Spinal cord (tissue), 10 donors: ENCODE measurements around the gene SCAP. TPM values are rescaled to one million over a fixed set of nuclear protein-coding genes. Genes with fewer than 3 reads are reported as not detected.

ENCODE experiments used
- DNase-seq, 6 donors: peaks; one replicate each; pipeline versions ENCODE4 v3.0.0 to v3.0.0-alpha.2; 2013 to 2015; ENCODE audit warnings: low spot score in 6 of 6, low read depth in 4 of 6
- H3K27ac ChIP-seq: one replicate; pipeline ENCODE4 v1.5.1; 2013; ENCODE audit warnings: low read depth, low read length, control low read depth
- H3K27me3 ChIP-seq: one replicate; pipeline ENCODE4 v1.6.1; 2013; ENCODE audit warnings: low read length; ENCODE audit not compliant: control insufficient read depth, insufficient read depth
- H3K36me3 ChIP-seq: one replicate; pipeline ENCODE4 v1.6.1; 2013; ENCODE audit warnings: low read length; ENCODE audit not compliant: control insufficient read depth, insufficient read depth
- H3K4me1 ChIP-seq: one replicate; pipeline ENCODE4 v1.6.1; 2013; ENCODE audit warnings: low read length; ENCODE audit not compliant: control insufficient read depth, insufficient read depth
- H3K4me3 ChIP-seq: one replicate; pipeline ENCODE4 v1.5.1; 2013; ENCODE audit warnings: low read depth, low read length, control low read depth
- H3K9me3 ChIP-seq: one replicate; pipeline ENCODE4 v1.6.1; 2013; ENCODE audit warnings: low read length; ENCODE audit not compliant: control insufficient read depth, insufficient read depth
- WGBS: methylation state at CpG from one replicate; pipeline ENCODE4 v1.1.5; 2013; ENCODE audit warnings: missing lambda C conversion rate; ENCODE audit not compliant: insufficient coverage; 5-methylcytosine and 5-hydroxymethylcytosine counted together
- long read RNA-seq, 4 donors: transcript quantifications; one replicate each; lab custom pipeline, GENCODE V29; 2026
- polyA plus RNA-seq, 2 donors: library from polyadenylated mRNA; unstranded; fragments of 120-200 nt; gene quantifications; one replicate each; pipeline ENCODE4 v1.2.1, GENCODE V29; 2013; ENCODE audit not compliant: insufficient read length in 2 of 2
- total RNA-seq, 2 donors: library from RNA; depleted of rRNA in 1 of 2; stranded (reverse); fragments of 120-200 nt in 1 of 2; fragments of >200 nt in 1 of 2; gene quantifications; one replicate each; pipeline versions ENCODE4 v1.2.3 to v1.2.4, GENCODE V29; 2013 to 2014
- donor health status: healthy.

SCAP gene
- total RNA-seq (10 to 100 TPM; 63.9 to 89.7 TPM), polyA plus RNA-seq (10 to 100 TPM; 97.1 to 99.5 TPM)
- long read RNA-seq, donor 1, partial matches to known transcripts: 9 of 11 reads
- long read RNA-seq, donor 1, other reads (novel, unspliced or antisense): 0 of 11 reads
- long read RNA-seq, donor 2, partial matches to known transcripts: 0 of 1 reads
- long read RNA-seq, donor 2, other reads (novel, unspliced or antisense): 0 of 1 reads
- long read RNA-seq, donor 3: 0 reads
- long read RNA-seq, donor 4, partial matches to known transcripts: 0 of 3 reads
- long read RNA-seq, donor 4, other reads (novel, unspliced or antisense): 0 of 3 reads

DNA sequence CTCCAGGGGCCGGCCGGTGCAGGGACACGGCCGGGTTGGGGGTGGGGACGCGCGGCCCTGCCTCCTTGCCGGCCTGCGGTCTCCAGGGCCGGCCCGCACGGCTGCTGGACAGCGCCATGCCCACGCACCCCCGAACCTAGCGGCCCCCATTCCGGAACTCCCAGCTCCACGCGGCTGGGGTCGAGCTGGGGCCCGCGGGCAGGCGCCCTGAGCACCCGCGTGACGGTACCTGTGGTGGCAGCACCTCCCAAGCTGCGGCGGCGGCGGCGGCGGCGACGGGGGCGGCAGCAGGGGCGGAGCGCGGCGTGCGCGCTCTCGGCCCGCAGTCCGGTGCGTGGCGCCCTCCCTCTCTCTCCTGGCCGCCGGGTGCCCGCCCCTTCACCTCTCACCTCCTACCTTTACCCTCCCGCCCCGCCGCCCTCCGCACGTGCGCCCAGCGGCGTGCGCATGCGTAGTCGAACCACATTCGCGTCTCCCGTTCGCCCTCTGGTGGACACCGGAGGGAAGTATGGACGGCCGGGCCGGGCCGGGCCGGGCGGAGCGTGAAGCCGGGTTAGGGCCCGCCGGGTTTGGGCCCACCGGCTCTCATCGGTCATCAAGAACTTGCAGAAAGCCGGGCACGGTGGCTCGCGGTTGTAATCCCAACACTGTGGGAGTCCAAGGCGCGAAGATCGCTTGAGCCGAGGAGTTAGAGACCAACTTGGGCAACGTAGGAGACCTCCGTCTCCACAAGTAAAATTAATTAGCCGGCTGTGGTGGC lies at the start of gene SCAP:
Gene SCAP, minus strand, starts transcription at position 372 of the 760 bp plus-strand sequence. CDS start 32,948 bp downstream, outside the sequence.
- peaks cover 22% of the 10 kb centered on the region for H3K4me1 ChIP-seq
- no peaks in the 10 kb centered on the region for H3K36me3 ChIP-seq
- no peaks in the 10 kb centered on the region for H3K9me3 ChIP-seq
- peak within 1 kb of the TSS; percentile 81 for H3K4me3 ChIP-seq
- DNase-seq: peak; percentile 68 to 96 (median 78)
- WGBS: 2% methylated on average over 88 of the region's 88 CpGs
- no peaks in the 10 kb centered on the region for H3K27me3 ChIP-seq
- H3K27ac ChIP-seq: peak within 1 kb of the TSS; percentile 72

GRCh38 chr3:47523310-47524073 lies 47.8 kb upstream of the SCAP start:
- Histone ChIP-seq H3K9me3 (no peaks in the 10 kb centered on the region), H3K4me3 (no peak overlapping the region), H3K27me3 (no peaks in the 10 kb centered on the region), H3K27ac (no peak overlapping the region), H3K4me1 (peaks cover 6% of the 10 kb centered on the region), H3K36me3 (no peaks in the 10 kb centered on the region)
- whole genome bisulfite sequencing: 78% methylated on average over 4 of the region's 4 CpGs
- no peak for DNase-seq

- H3K4me1 ChIP-seq: peaks cover 6% of the 10 kb centered on the region
- H3K27me3 ChIP-seq: no peaks in the 10 kb centered on the region
- H3K27ac ChIP-seq: no peak overlapping the region
- DNase-seq: peak in 5 of 6 donors; percentile 71 to 97 (median 78)
- H3K9me3 ChIP-seq: no peaks in the 10 kb centered on the region
- 39% methylated on average over 15 of the region's 15 CpGs for WGBS
- no peak overlapping the region for H3K4me3 ChIP-seq
- H3K36me3 ChIP-seq: no peaks in the 10 kb centered on the region
Observed at GRCh38 chr3:47522082-47522987, 46.6 kb upstream of the SCAP start.

DNA sequence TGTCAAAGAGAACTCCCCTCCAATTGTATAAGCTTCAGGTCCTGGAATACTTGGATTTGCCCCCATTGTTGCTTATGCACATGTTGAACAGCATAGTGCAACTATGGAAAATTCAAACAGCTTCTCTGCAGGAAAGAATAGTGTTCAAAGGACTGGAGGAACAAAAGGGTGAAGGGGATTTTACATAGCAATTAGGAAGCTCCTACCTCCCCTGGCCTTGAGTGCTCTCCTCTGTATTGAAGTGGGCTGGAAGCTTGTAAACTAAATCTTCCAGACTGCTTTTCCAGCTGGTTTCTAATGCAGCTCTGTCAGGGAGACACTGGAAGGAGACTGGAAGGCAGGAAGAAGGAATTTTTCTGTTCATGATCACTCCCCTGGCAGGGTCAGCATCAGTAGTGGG lies 45.0 kb upstream of the SCAP start:
- no peak overlapping the region for H3K4me3 ChIP-seq
- no peaks in the 10 kb centered on the region for H3K27me3 ChIP-seq
- H3K4me1 ChIP-seq: peaks cover 6% of the 10 kb centered on the region
- no peaks in the 10 kb centered on the region for H3K9me3 ChIP-seq
- H3K36me3 ChIP-seq: no peaks in the 10 kb centered on the region
- no peak for DNase-seq
- no peak overlapping the region for H3K27ac ChIP-seq

GRCh38 chr3:47517937-47518336 lies 42.2 kb upstream of the SCAP start:
- Histone ChIP-seq H3K36me3 (no peaks in the 10 kb centered on the region), H3K4me1 (peaks cover 16% of the 10 kb centered on the region), H3K9me3 (no peaks in the 10 kb centered on the region), H3K27me3 (no peaks in the 10 kb centered on the region), H3K4me3 (no peak overlapping the region), H3K27ac (no peak overlapping the region)
- no peak for DNase-seq
- no CpG with 5 or more reads among the region's 2 CpGs for WGBS

- WGBS: 20% methylated on average over 1 of the region's 5 CpGs
- Histone ChIP-seq H3K27ac (no peak overlapping the region), H3K27me3 (no peaks in the 10 kb centered on the region), H3K36me3 (peaks cover under 1% of the 10 kb centered on the region), H3K9me3 (no peaks in the 10 kb centered on the region), H3K4me3 (no peak overlapping the region), H3K4me1 (peaks cover 17% of the 10 kb centered on the region)
- peak in 1 of 6 donors; percentile 26 for DNase-seq
Observed at GRCh38 chr3:47515864-47516319, 40.2 kb upstream of the SCAP start.

DNA sequence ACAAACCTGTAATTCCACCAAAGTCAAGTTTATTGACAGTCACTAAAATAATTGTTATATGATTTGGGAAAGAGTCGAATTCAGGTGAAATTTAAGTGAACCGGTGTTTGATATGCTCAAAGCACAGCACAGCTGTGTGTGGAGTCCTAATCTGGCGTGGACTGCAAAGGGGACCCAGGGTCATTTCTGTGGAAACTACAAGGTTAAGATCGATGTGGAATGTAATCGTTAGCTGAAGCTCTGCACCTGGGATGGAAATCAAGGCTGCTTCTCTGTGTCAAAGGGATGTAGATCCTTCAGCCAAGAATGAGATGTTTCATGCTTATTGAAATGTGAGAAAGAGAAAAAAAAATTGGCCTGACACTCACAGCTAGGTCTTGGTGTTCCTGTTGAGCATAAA lies 39.4 kb upstream of the SCAP start:
- 74% methylated on average over 5 of the region's 5 CpGs for WGBS
- no peaks in the 10 kb centered on the region for H3K9me3 ChIP-seq
- no peaks in the 10 kb centered on the region for H3K27me3 ChIP-seq
- no peak overlapping the region for H3K27ac ChIP-seq
- H3K4me3 ChIP-seq: no peak overlapping the region
- peaks cover 6% of the 10 kb centered on the region for H3K36me3 ChIP-seq
- H3K4me1 ChIP-seq: peaks cover 17% of the 10 kb centered on the region
- DNase-seq: no peak

DNA sequence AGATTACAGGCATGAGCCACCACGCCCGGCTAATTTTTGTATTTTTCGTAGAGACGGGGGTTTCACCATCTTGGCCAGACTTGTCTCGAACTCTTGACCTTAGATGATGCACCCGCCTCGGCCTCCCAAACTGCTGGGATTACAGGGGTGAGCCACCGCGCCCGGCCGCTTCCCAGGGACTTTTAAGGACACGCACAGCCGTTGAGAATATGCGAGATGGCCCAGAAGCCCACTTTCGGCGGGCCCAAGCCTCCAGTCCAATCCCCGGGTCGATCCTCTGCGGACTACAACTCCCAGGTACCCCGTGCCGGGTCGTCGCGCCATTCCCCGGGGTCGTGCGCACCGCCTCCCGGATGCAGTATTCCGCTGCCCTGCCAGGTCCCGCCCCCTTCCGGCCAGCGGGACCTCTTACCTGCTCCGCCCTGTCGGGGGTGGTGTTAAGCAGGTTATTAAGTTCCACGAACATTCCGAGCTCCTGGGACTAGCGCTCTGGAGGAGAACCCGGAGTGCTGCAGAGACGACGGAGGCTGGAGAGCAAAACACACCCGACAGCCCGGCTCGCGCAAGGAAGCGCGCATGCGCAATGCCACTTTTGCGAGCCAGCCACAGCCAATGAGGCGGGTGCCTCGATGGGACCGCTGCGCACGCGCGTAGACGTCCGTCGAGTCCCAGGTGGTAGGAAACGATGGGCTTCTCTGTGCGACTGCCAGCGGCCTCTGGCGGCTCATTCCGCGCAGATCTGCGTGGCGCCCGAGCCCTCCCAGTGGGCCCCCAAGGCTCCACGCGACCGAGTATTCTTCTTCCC lies 37.6 kb upstream of the SCAP start, which contains the start of gene ELP6:
Gene ELP6, minus strand, starts transcription at position 588 of the 805 bp plus-strand sequence. Its CDS starts 122 bp downstream, at position 466.
- peak; percentile 93 to 99 (median 94) for DNase-seq
- Histone ChIP-seq H3K4me1 (peaks cover 17% of the 10 kb centered on the region), H3K4me3 (peak within 1 kb of the TSS; percentile 99), H3K9me3 (no peaks in the 10 kb centered on the region), H3K27me3 (no peaks in the 10 kb centered on the region), H3K36me3 (peaks cover 23% of the 10 kb centered on the region), H3K27ac (peak within 1 kb of the TSS; percentile 100)
- 0% methylated on average over 71 of the region's 71 CpGs for WGBS
